MCF 10A (cell line): ENCODE data around the gene DTD1. TPM values are rescaled to one million over a fixed set of nuclear protein-coding genes. Genes with fewer than 3 reads are reported as not detected.

Source experiments
- BruUV-seq: library from RNA; stranded (reverse); fragments of 400-500 nt; replicated peaks from 2 replicates; lab custom pipeline; 2021; lab: Mats Ljungman, UMichigan
- CTCF ChIA-PET: fragments of 300-600 bp; sonication (Branson Sonifier 250); formaldehyde crosslinking; extraction: SDS; loops from one replicate; lab custom pipeline; 2021; ENCODE audit warnings: antibody characterized with exemption, inconsistent platforms; lab: Yijun Ruan, JAX
- POLR2A ChIA-PET: fragments of 300-600, 350-650 bp; sonication (Branson Sonifier 250); formaldehyde crosslinking; extraction: SDS; loops from one replicate; lab custom pipeline; 2020; ENCODE audit warnings: antibody characterized with exemption, inconsistent platforms; lab: Yijun Ruan, JAX
- DNase-seq: peaks from one replicate; pipeline ENCODE4 v3.0.0-alpha.2; 2018; ENCODE audit not compliant: unreplicated experiment
- H3K27ac Mint-ChIP-seq: one replicate; pipeline ENCODE4 v1.8.0; 2022; ENCODE audit warnings: mild to moderate bottlenecking, low read depth, mixed read lengths; ENCODE audit not compliant: unreplicated experiment
- H3K27me3 Mint-ChIP-seq: one replicate; pipeline ENCODE4 v1.8.0; 2022; ENCODE audit warnings: mixed read lengths; ENCODE audit not compliant: insufficient read depth, unreplicated experiment
- H3K36me3 Mint-ChIP-seq: one replicate; pipeline ENCODE4 v1.8.0; 2022; ENCODE audit warnings: mild to moderate bottlenecking, moderate library complexity, mixed read lengths; ENCODE audit not compliant: insufficient read depth, unreplicated experiment
- H3K4me1 Mint-ChIP-seq: one replicate; pipeline ENCODE4 v1.8.0; 2022; ENCODE audit warnings: mixed read lengths; ENCODE audit not compliant: insufficient read depth, unreplicated experiment
- H3K4me3 Mint-ChIP-seq: one replicate; pipeline ENCODE4 v1.8.0; 2022; ENCODE audit warnings: mild to moderate bottlenecking, moderate library complexity, mixed read lengths; ENCODE audit not compliant: unreplicated experiment
- H3K9me3 Mint-ChIP-seq: one replicate; pipeline ENCODE4 v1.8.0; 2022; ENCODE audit warnings: mixed read lengths; ENCODE audit not compliant: unreplicated experiment
- intact Hi-C: fragments of 100-400 bp; cut with micrococcal nuclease; formaldehyde crosslinking; loops from 2 replicates; pipeline ENCODE4 v1.14.1; 2022
- total RNA-seq: library from RNA; stranded (reverse); gene quantifications from 2 replicates; pipeline ENCODE4 v1.2.3, GENCODE V29; 2022
- TF ChIP-seq, protein P1 (sequence below): fragments of 200-600 bp; IDR thresholded peaks from one replicate; pipeline ENCODE4 v1.8.0; 2022; ENCODE audit warnings: antibody characterized with exemption, mild to moderate bottlenecking; ENCODE audit not compliant: unreplicated experiment

The DTD1 gene
- total RNA-seq, 1 experiment from 2014 or later: 101 TPM

DNA sequence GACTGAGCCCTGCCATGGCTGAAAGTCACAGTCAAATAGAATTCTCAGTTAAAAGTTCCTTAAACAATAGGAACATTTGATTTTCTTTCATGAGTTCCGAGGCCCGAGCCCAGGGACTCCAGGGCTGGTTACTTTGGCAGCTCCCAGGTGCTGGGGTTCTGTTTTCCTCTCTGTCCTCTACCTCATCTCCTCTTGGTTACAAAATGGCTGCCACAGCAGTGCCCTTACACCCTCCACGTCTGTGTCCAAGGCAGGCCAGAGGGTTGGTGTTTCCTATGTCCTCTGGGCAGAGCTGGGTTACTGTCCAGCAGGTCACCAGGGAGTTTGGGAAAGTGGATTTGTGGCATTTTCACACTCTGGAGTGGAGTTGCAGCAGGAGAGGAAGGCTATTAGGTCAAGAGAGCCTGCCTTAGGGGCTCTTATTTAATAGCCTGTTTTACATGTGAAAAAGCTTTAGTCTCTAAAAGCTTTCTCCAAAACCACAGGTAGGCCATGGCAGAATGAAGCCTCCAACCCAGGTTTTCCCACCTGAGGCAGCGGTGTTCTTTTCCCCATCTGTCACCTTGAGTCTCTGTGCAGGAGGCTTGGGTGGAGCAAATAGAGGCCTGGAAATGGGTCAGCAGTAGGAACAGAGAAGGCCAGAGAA, 111.0 kb downstream of the DTD1 start:
- intact Hi-C loops: no loop called here
- no TSS peak for BruUV-seq
- no peak overlapping the region for H3K27ac Mint-ChIP-seq

DNA sequence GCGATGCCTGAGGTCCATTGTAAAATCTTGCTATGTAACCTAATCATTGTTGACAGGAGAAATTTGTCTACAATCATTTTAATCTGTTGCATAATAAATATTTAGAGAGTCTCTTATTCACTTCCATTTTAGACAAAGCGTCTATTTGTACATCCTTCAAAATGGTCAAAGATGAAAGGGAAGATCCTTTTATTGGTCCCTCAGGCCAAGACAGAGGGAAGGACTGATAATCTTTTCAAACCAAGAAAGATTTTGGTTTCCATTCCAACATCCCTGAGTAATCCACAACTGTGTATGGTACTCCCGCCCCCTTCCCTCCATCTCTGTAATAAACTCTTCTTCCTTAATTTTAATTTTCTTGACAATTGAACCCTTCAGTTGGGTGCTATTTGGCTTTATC, 114.1 kb downstream of the DTD1 start:
- DNase-seq: no peak
- intact Hi-C loops: no loop called here
- H3K36me3 Mint-ChIP-seq: no peaks in the 10 kb centered on the region
- no peak overlapping the region for H3K27ac Mint-ChIP-seq
- no peaks in the 10 kb centered on the region for H3K9me3 Mint-ChIP-seq
- BruUV-seq: no TSS peak
- H3K27me3 Mint-ChIP-seq: no peaks in the 10 kb centered on the region
- no peak overlapping the region for H3K4me3 Mint-ChIP-seq
- CTCF ChIA-PET: interaction anchor here (0.7 kb wide), 1 partner anchor 17 kb away, joined by 3 read pairs; no protein-coding TSS in a partner anchor
- TF ChIP-seq, protein P1, sequence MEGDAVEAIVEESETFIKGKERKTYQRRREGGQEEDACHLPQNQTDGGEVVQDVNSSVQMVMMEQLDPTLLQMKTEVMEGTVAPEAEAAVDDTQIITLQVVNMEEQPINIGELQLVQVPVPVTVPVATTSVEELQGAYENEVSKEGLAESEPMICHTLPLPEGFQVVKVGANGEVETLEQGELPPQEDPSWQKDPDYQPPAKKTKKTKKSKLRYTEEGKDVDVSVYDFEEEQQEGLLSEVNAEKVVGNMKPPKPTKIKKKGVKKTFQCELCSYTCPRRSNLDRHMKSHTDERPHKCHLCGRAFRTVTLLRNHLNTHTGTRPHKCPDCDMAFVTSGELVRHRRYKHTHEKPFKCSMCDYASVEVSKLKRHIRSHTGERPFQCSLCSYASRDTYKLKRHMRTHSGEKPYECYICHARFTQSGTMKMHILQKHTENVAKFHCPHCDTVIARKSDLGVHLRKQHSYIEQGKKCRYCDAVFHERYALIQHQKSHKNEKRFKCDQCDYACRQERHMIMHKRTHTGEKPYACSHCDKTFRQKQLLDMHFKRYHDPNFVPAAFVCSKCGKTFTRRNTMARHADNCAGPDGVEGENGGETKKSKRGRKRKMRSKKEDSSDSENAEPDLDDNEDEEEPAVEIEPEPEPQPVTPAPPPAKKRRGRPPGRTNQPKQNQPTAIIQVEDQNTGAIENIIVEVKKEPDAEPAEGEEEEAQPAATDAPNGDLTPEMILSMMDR: no peak
- H3K4me1 Mint-ChIP-seq: peaks cover 14% of the 10 kb centered on the region
- POLR2A ChIA-PET: interaction anchor here (1.2 kb wide), 1 partner anchor 22 kb away, joined by 3 read pairs; no protein-coding TSS in a partner anchor

More for the DNA sequence above, 111.0 kb downstream of the DTD1 start:
- Mint-ChIP-seq H3K9me3 (no peaks in the 10 kb centered on the region), H3K4me1 (peaks cover 14% of the 10 kb centered on the region), H3K27me3 (no peaks in the 10 kb centered on the region), H3K4me3 (no peak overlapping the region), H3K36me3 (peaks cover 6% of the 10 kb centered on the region)
- TF ChIP-seq, protein P1: no peak
- CTCF ChIA-PET: interaction anchor here (0.6 to 1.1 kb wide), 3 partner anchors 39 to 95 kb away, joined by 3 read pairs; no protein-coding TSS in a partner anchor
- POLR2A ChIA-PET: interaction anchor here (1.6 kb wide), 1 partner anchor 11 kb away, joined by 5 read pairs; no protein-coding TSS in a partner anchor
- no peak for DNase-seq

DNA sequence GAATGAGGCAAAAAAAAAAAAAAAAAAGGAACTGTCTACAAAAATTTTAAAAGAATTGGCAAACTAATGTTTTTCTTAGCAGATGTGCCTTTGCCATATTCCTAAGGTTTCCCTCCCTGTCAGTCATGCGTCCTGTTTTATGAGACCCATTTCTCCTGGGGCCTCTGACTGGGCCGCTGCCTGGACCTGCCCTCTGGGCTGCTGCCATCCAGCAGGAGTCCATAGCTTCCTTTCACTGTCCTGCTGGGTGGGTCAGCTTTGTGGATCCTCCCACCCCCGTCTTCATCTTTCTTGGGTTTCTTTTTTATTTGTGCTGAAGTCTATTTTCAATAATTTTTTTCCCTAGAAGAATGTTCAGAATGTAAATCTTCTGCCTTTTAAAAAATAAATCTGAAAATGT, 114.9 kb downstream of the DTD1 start:
- no peaks in the 10 kb centered on the region for H3K9me3 Mint-ChIP-seq
- H3K27me3 Mint-ChIP-seq: no peaks in the 10 kb centered on the region
- H3K4me3 Mint-ChIP-seq: no peak overlapping the region
- ChIA-PET POLR2A (no interaction called here), CTCF (interaction anchor here (0.5 kb wide), 1 partner anchor 272 kb away, joined by 3 read pairs; no protein-coding TSS in a partner anchor)
- no peaks in the 10 kb centered on the region for H3K36me3 Mint-ChIP-seq
- H3K4me1 Mint-ChIP-seq: peaks cover 14% of the 10 kb centered on the region
- TF ChIP-seq, protein P1: no peak
- intact Hi-C loops: no loop called here
- H3K27ac Mint-ChIP-seq: peak overlapping the region; percentile 55
- no TSS peak for BruUV-seq
- DNase-seq: no peak

DNA sequence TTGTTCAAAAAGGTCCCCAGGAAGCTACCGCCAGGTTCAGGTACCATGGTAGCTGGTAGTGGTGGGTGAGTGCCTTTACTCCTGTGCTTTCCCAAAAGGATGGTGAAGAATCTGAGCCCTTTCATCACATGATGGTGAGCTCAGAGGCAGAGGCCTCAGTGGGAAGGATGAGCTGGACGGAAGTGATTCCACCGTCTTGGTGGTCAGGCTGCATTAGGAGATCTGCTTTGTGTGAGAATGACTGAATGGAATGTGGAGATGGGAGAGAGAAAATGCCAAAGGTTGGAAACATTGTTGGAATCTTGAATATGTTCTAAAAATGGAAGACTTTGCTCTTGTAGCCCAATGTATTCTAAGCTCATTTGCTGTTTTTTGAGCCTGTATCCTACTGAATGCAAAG, 117.6 kb downstream of the DTD1 start:
- no peaks in the 10 kb centered on the region for H3K9me3 Mint-ChIP-seq
- CTCF ChIA-PET: interaction anchor here (0.6 to 1.4 kb wide), 3 partner anchors 13 to 70 kb away, joined by 3 to 4 read pairs (median 4); no protein-coding TSS in a partner anchor
- H3K27me3 Mint-ChIP-seq: no peaks in the 10 kb centered on the region
- intact Hi-C loops: no loop called here
- DNase-seq: no peak
- POLR2A ChIA-PET: no interaction called here
- no peaks in the 10 kb centered on the region for H3K36me3 Mint-ChIP-seq
- H3K4me1 Mint-ChIP-seq: peaks cover 14% of the 10 kb centered on the region
- BruUV-seq: no TSS peak
- H3K27ac Mint-ChIP-seq: no peak overlapping the region
- TF ChIP-seq, protein P1: no peak
- H3K4me3 Mint-ChIP-seq: no peak overlapping the region
